Right hindlimb (tissue), 1 donor: ENCODE measurements around the gene RIC8B.
A peak's percentile ranks its signal among the peaks of the same experiment; 100 is the strongest.
"Not testable (repeated sequence)": the region's sequence is repeated elsewhere in the genome, so short reads cannot be mapped to it uniquely, and the experiment has no call there.

ENCODE experiments used
- DNase-seq: peaks from one replicate; pipeline ENCODE4 v3.0.0-alpha.2; 2018

Gene RIC8B

DNA sequence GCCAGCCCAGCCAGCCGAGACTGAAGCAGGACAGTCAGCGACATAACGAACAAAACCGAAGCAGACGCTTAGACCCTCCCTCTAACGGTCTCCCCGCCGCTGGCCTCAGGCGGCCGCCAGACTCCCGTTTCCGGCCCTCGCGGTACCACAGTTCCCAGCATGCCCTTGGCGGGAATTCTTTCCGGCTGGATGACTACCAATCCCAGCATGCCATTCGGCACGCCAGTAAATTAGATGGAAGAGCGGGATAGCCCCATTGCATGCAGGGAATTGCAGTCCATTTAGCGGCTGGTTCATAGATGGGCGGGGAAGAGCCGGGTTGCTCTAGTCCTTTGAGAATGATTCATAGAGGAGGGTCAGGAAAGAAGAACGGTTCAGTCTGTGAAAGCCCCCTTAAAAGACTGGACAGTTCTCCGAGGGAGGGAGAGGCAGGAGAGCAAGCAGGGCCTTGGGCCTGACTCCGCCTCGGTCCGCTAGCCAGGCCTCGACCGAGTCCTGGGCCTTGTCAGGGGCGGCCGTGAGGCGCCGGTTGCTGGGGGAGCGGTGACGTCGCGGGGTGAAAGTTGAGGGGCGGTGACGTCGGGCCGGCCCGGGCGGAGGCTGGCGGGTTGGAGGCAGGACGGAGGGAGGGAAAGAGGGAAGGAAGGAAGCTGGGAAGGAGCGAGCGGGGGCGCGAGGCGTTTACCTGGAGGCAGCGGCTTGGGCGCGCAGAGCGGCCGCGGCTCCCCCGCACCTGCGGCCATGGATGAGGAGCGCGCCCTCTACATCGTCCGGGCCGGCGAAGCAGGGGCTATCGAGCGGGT is at the start of gene RIC8B:
Gene RIC8B (plus strand): TSS at position 678 of the 803 bp plus-strand sequence. CDS start 64 bp downstream, at position 742.
- DNase-seq, result peak; percentile 99

DNA sequence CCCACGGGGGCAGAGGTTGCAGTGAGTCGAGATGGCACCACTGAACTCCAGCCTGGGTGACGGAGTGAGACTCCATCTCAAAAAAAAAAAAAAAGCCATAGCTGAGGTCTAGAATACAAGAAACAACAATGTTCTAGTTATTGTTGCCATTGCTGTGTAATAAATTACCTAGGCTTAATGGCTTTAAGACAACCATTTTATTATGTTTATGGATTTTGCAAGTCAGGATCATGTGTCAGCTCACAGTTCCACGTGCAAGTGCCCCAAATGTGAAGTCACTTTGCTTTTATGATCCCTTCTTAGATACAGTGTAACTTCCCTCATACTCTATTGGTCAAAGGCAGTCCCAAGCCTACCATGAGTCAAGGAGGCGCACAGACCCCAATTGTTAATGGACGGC is 49.5 kb upstream of the RIC8B start:
- DNase-seq, result no peak

DNA sequence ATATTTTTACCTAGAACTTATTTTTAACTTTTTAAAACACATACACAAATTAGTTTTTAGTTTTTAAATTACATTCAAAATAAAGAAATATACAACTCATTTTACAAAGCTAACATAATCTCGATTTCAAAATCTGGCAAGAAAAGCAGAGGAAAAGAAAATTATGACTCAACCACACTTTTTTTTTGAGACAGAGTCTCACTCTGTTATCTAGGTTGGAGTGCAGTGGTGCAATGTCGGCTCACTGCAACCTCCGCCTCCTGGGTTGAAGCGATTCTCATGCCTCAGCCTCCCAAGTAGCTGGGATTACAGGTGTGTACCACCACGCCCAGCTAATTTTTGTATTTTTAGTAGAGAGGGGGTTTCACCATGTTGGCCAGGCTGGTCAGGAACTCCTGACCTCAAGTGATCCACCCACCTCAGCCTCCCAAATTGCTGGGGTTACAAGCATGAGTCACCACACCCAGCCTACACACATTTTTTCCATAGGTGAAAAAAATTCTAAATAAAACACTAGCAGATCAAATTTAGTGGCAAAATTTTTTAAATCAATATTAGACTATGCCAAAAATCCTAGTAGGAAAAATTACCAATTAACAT is 47.8 kb upstream of the RIC8B start:
- not testable (repeated sequence) for DNase-seq

DNA sequence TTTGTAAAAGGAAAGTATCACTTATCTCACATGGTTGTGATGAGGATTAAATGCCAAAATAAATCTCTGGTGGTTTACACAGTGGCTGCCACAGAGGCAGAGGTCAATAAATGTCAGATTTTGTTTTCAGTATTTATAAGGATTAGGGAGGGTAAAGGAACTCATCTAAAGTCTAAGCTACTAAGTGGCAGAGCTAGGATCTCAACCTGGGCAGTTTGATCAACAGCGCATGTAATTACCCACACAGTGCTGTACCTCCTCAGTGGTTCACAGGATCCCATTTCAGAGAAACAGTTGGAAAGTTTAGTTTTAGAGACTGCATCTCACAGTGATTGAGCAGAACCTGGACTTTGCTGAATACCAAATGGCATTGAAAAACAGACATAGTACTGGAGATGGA is 44.9 kb upstream of the RIC8B start:
- no peak for DNase-seq

DNA sequence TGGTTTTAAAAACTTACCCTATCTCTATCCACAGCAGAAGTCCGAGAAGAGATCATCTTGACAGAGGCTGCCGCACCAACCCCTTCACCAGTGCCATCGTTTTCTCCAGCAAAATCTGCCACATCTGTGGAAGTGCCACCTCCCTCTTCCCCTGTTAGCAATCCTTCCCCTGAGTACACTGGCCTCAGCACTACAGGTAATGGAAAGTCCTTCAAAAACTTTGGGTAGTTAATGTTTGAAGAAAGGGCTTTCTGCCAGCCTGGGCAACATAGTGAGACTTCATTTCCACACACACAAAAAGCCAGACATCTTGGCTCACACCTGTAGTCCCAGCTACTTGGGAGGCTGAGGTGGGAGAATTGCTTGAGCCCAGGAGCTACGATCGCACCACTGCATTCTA is 41.6 kb upstream of the RIC8B start:
- DNase-seq, result no peak

DNA sequence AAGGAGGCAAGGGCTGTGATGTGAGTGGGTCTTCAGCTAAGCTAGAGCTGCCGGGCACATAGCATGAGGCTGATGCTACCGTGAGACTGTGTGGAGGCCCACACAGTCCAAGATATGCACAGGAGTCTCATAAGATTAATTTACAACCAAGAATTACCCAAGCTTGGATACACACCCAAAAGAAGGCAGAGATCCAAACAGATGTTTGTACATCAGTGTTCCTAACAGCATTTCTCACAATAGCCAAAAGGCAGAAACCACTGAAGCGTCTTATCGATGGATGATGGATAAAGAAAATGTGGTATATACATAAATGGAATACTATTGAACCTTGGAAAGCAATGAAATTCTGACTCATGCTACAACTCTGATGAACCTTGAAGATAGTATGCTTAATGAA is 40.8 kb upstream of the RIC8B start:
- no peak for DNase-seq

GRCh38 chr12:106736051-106736957 is 38.2 kb upstream of the RIC8B start:
- no peak for DNase-seq

DNA sequence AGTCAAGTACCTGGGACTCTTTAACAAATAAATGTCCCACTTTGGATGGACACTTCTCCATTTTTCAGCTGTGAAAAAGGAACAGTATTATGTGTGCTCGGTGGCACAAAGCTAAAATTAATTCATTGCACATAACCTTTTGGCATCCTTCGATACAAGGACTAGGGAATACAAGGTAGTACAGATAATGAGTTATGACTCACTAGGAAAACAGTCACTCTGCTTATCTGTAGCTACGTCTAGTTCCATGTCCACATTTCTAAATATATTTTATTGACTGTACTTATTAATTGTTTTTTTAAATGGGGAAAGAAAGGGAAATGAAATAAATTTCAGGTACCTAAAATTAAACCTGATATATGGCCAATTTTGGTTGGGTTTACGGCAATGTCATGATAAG is 35.2 kb upstream of the RIC8B start:
- no peak for DNase-seq

DNA sequence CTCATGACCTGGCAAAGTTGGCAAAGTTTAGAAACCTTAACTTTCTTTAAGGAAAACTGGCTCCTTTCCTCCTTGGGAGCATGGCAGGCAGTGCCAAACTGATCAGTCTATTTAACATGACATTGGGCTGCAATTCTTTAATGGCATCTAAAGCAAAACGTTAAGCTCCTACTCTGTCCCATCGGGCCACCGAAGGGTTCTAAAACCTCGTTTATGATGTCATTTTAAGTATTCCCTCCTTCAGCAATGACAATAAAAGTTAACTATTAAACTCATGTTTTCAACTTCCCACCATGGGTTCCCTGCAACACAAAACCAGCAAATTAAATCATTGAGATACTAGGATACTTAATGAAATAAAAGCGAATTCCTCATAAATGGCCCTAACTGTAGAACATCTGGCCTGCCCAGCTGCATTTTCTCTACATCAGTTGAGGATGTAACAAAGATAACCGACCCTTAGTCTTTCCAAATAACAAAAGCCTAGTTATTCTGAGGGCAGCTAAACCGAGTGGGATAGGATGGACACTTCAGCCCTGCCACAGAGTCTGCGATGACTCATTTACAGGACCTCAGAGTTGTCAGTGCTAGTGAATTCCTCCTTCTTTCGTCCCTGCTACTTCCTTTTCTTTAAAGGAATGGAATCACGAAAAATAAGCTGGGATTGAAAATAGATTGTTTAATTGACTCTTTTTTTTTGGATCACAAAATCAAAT is 34.5 kb upstream of the RIC8B start:
- DNase-seq, result no peak

DNA sequence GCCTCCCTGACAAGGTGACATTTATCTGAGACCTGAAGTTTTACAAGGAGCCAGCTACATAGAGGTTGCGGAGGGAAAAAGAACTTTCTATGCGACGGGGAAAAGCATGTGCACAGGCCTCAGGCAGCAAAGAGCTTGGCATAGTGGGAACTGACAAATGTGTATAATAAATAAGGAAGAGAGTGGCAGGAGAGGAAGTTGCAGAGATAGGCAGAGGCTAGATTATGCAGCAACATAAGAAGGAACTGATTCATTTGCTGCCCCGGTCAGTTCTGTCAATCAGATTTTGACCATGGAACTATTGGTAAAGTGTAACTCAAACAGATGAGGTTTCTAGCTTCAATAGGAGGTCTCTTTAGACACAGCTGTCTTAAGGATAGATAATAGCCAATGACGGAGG is 33.7 kb upstream of the RIC8B start:
- DNase-seq, result no peak

GRCh38 chr12:106741247-106741646 is 33.2 kb upstream of the RIC8B start:
- no peak for DNase-seq

DNA sequence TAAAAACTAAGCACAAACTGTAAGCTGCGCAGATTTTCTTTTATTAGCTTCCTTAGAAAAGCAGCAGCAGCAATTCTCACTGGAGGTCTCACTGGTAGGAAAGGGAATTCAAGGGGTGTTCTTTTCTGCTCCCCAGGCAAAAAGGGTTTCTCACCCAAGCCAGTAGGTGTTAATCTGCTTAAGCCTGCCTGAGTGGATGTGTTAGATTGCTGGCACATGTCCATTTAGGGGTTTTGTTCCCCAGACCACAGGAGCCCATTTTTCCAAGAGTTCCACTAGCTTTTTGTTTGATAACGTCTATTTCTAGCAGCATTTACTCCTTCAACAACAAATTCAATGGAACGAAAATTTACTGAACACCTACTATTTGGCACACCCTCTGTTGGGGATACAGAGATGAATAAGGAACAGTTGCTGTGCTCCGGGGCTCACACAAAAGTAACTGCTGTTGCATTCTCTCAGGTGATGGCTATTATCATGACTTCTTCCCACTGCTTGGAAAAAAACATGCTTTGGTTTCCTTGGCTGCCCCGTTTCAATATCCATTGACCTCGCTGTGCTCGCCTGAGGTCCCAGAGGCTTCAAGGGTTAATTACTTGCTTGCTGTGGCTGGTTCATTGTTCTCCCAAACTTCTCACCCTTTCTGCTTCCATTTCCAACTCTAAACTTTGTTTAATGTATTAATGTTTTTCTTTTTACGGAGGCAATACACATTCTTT is 31.1 kb upstream of the RIC8B start:
- DNase-seq, result no peak

DNA sequence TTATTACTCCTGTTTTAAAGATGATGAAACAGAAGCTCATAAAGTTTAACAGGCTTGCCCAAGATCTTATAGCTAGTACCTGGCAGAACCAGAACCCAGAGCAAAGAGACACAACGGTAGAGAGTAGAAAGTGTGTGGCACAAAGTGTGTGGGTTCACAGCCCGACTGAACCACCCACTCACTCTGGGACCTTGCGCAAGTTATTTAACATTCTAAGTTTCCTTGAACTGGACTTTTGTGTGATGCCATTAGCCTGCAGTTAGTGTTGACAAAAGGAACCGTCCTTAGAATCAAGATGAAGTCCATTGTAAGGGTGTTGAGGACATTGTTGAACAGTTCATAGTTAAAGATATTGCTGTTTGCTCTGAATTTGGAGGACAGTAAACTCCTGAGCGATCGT is 29.9 kb upstream of the RIC8B start:
- no peak for DNase-seq

GRCh38 chr12:106745181-106745745 is 29.2 kb upstream of the RIC8B start:
- no peak for DNase-seq

DNA sequence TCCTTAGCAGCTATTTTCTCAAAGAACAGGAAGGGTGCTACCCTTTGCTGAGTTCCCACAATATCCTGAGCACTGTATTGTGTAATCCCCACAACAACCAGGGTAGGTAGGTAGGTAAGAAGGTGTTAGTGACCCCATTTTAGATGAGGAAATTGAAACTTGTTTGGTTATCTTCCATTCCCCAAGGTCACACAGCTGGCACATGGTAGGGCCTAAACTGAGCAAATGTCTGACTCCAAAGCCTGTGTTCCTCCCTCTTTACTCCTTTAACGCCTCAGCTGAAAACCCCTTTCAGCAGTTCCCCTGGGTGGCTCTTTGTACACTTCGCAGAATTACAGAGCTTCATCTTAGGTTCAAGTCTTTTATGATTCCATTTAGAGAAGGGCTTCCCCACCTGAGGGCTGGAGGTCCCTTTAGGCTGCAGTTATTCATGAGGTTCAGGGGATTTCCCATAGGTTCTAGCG is 26.5 kb upstream of the RIC8B start:
- DNase-seq, result no peak

- DNase-seq, result no peak
Observed at GRCh38 chr12:106750524-106750923, 24.0 kb upstream of the RIC8B start.

- no peak for DNase-seq
Observed at GRCh38 chr12:106753526-106753925, 21.0 kb upstream of the RIC8B start.

DNA sequence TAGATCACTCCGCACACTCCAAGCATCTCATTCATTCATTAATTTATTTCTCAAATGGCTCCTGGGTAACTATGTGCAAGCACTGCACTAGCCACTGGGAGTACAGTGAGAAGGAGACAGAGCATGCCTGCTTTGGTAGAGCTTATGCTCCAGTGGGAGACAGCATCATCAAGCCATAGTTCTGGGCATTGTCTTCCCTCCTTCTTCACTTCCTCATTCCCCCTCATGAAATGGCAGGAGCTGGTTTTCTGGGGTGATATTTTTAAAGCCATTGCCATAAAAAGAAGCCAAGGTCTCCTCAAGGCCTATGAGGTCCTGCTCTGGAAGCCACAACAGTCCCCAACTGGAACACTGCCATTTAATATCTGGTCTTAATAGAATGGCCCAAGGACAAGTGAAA is 20.2 kb upstream of the RIC8B start:
- DNase-seq, result no peak

DNA sequence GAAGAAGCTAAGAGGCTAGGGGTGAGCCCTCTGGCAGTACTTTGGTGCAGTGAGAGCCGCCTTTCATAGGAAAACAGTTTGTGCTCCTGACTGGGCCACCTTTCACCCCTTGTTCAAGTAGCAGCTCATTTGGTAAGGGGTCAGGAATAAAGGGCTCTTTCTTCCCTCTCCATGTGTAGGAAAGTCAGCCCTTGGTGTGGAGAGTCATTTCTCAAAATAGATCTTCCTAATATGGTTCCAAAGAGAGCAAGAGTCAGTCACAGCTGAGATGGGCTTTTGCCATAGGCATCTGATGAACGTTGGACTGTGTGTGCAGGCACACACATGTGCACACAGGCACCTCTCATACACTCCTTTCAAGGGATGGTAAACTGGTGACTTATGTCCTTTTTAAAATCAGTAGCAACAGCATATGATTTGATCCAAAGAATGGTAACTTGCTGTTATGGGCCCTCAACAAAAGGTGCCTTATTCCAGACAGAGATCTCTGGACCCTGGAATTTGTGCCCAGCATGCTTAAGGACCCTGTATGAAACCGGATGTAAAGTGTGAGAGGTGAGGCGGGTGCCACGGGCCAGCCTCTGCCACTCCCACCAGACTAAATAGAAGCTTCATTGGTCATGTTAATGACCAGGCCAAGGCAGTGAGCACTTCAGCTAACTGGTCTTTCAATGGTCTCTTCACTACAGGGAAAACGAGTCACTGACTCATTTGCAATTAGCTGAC is 16.7 kb upstream of the RIC8B start:
- DNase-seq, result no peak

DNA sequence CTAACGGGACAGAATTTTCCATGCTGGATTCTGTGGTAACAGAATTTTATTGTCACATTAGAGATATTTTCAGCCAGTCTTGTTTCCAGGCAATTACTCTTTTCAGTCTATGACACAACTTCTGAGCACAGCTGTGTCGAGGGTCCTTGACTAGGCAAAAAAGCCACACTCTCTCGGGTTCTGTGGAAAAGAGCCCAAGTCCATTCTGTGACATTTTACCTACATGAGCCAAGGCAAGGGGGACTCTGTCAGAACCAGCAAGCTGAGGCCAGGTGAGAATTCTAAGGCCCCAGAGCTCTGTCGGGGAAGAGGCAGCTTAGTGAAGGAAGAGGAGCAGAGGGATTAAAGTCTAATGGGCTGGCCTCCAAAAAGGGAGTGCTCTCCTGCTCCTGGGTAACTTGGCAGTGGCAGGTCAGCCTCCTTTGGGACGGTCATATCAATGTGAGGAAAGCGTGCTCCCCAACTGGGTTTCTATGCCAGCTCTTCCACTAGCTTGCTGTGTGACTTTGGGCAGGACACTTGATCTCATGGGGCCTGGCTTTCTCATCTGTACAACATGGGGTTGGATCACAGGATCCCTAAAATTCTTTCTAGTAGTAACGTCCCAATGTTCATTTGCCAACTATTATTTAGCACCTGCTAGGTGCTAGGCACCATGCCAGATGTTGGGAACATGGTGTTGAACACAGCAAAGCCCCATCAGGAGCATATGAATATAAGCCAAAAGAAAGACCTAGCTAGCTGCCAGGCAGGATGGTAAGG is 16.0 kb upstream of the RIC8B start:
- DNase-seq, result no peak
